ENCODE measurements around the gene ADM5. TPM values are rescaled to one million over a fixed set of nuclear protein-coding genes. Genes with fewer than 3 reads are reported as not detected.

Gene ADM5
- total RNA-seq, 1 donor from 2014 or later: 9.5 TPM

DNA sequence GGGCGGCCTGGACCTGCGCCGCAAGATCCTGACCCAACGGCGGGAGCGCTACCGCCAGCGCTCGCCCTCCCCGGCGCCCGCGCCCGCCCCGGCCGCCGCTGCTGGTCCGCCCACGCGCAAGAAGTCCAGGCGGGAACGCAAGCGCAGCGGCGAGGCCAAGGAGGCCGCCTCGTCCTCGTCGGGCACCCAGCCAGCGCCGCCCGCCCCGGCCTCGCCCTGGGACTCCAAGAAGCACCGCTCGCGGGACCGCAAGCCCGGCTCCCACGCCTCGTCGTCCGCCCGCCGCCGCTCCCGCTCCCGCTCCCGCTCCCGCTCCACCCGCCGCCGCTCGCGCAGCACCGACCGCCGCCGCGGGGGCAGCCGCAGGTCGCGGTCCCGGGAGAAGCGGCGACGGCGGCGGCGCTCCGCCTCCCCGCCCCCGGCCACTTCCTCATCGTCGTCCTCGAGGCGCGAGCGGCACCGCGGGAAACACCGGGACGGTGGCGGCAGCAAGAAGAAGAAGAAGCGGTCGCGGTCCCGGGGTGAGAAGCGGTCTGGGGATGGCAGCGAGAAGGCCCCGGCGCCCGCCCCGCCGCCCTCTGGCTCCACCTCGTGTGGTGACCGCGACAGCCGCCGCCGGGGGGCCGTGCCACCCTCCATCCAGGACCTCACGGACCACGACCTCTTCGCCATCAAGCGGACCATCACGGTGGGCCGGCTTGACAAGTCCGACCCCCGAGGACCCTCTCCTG is 37.4 kb upstream of the ADM5 start:
- Mint-ChIP-seq H3K9me3 (no peaks in the 10 kb centered on the region), H3K27me3 (no peaks in the 10 kb centered on the region), H3K36me3 (ENCODE audit: low read depth) (peaks cover 72% of the 10 kb centered on the region), H3K4me1 (peaks cover 1% of the 10 kb centered on the region), H3K4me3 (no peak overlapping the region), H3K27ac (no peak overlapping the region)
- no peak for ATAC-seq (ENCODE audit: low read depth)
- DNase-seq: no peak
- ChIA-PET POLR2A (no interaction called here), CTCF (no interaction called here)
- intact Hi-C loops (cut with micrococcal nuclease): no loop called here
- TF ChIP-seq CTCF (IDR thresholded peaks at IDR 0.05): no peak

GRCh38 chr19:49652551-49653465 is 36.6 kb upstream of the ADM5 start:
- no peak for TF ChIP-seq CTCF (IDR thresholded peaks at IDR 0.05)
- Mint-ChIP-seq H3K36me3 (ENCODE audit: low read depth) (peaks cover 71% of the 10 kb centered on the region), H3K9me3 (no peaks in the 10 kb centered on the region), H3K4me3 (no peak overlapping the region), H3K27ac (no peak overlapping the region), H3K4me1 (peaks cover 1% of the 10 kb centered on the region), H3K27me3 (no peaks in the 10 kb centered on the region)
- ATAC-seq (ENCODE audit: low read depth) (no peak), DNase-seq (no peak)
- CTCF ChIA-PET: no interaction called here
- POLR2A ChIA-PET: no interaction called here
- intact Hi-C loops (cut with micrococcal nuclease): no loop called here

GRCh38 chr19:49653466-49653806 is 36.0 kb upstream of the ADM5 start:
- TF ChIP-seq CTCF (IDR thresholded peaks at IDR 0.05): no peak
- no peak overlapping the region for H3K27ac Mint-ChIP-seq
- intact Hi-C loops (cut with micrococcal nuclease): no loop called here
- H3K4me3 Mint-ChIP-seq: no peak overlapping the region
- peaks cover 1% of the 10 kb centered on the region for H3K4me1 Mint-ChIP-seq
- no peaks in the 10 kb centered on the region for H3K9me3 Mint-ChIP-seq
- DNase-seq: no peak
- ChIA-PET CTCF (interaction anchor here (1.1 kb wide), 1 partner anchor 19 kb away, joined by 4 read pairs; no protein-coding TSS in a partner anchor), POLR2A (no interaction called here)
- H3K27me3 Mint-ChIP-seq: no peaks in the 10 kb centered on the region
- H3K36me3 Mint-ChIP-seq (ENCODE audit: low read depth): peaks cover 70% of the 10 kb centered on the region
- no peak for ATAC-seq (ENCODE audit: low read depth)

DNA sequence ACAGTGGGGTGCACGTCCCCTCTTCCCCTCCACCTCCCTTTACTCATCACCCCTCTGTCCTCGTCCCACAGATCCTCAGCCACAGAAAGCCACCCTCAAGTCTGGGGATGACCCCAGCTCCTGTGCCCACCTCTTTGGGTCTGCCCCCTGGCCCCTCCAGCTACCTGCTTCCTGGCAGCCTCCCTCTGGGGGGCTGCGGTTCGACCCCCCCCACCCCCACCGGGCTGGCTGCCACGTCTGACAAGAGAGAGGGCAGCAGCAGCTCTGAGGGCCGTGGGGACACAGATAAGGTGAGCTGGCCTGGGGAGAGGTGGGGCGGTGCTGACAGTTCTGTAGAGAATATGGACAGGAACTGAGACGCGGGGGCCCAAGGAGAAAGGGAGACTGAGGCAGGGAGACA is 34.8 kb upstream of the ADM5 start:
- ATAC-seq (ENCODE audit: low read depth) (no peak), DNase-seq (no peak)
- no peak overlapping the region for H3K27ac Mint-ChIP-seq
- ChIA-PET CTCF (interaction anchor here (1.1 kb wide), 1 partner anchor 18 kb away, joined by 4 read pairs; no protein-coding TSS in a partner anchor), POLR2A (interaction anchor here (0.5 kb wide), 1 partner anchor 31 kb away, joined by 11 read pairs; no protein-coding TSS in a partner anchor)
- intact Hi-C loops (cut with micrococcal nuclease): no loop called here
- H3K4me1 Mint-ChIP-seq: no peaks in the 10 kb centered on the region
- H3K27me3 Mint-ChIP-seq: no peaks in the 10 kb centered on the region
- H3K4me3 Mint-ChIP-seq: no peak overlapping the region
- no peak for TF ChIP-seq CTCF (IDR thresholded peaks at IDR 0.05)
- no peaks in the 10 kb centered on the region for H3K9me3 Mint-ChIP-seq
- H3K36me3 Mint-ChIP-seq (ENCODE audit: low read depth): peaks cover 70% of the 10 kb centered on the region
